Esophagus muscularis mucosa (tissue), 4 donors: ENCODE measurements around the gene CTBP1.

ENCODE experiments used
- EP300 ChIP-seq: sonication (generic); formaldehyde crosslinking; IDR thresholded peaks from one replicate; pipeline ENCODE4 v1.6.1; 2017; ENCODE audit warnings: antibody characterized with exemption
- POLR2A ChIP-seq: fragments of 450-650 bp; IDR thresholded peaks from one replicate; pipeline ENCODE4 v1.6.1; 2017; ENCODE audit warnings: antibody characterized with exemption, moderate library complexity, mild to moderate bottlenecking, low read depth
- POLR2AphosphoS5 ChIP-seq, 2 donors: sonication (generic); formaldehyde crosslinking; IDR thresholded peaks; one replicate each; pipeline ENCODE4 v1.6.1; 2017; ENCODE audit warnings: antibody characterized with exemption in 2 of 2
- TF ChIP-seq, protein P1 (sequence below), 3 experiments: fragments of 200-600 bp in 2 of 3; fragments of 450-650 bp in 1 of 3; sonication (generic) in 2 of 3; IDR thresholded peaks; one replicate each; pipeline ENCODE4 v1.5.1; 2017 to 2019; ENCODE audit warnings: antibody characterized with exemption in 3 of 3, mild to moderate bottlenecking in 2 of 3, moderate library complexity in 1 of 3

GRCh38 chr4:1177274-1178141 is 71.4 kb downstream of the CTBP1 start:
- TF ChIP-seq, protein P1, sequence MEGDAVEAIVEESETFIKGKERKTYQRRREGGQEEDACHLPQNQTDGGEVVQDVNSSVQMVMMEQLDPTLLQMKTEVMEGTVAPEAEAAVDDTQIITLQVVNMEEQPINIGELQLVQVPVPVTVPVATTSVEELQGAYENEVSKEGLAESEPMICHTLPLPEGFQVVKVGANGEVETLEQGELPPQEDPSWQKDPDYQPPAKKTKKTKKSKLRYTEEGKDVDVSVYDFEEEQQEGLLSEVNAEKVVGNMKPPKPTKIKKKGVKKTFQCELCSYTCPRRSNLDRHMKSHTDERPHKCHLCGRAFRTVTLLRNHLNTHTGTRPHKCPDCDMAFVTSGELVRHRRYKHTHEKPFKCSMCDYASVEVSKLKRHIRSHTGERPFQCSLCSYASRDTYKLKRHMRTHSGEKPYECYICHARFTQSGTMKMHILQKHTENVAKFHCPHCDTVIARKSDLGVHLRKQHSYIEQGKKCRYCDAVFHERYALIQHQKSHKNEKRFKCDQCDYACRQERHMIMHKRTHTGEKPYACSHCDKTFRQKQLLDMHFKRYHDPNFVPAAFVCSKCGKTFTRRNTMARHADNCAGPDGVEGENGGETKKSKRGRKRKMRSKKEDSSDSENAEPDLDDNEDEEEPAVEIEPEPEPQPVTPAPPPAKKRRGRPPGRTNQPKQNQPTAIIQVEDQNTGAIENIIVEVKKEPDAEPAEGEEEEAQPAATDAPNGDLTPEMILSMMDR (IDR thresholded peaks at IDR 0.05) = no peak
- TF ChIP-seq POLR2A (no peak), EP300 (no peak), POLR2AphosphoS5 (IDR thresholded peaks at IDR 0.05) (no peak)
